GM21576 (cell line): ENCODE measurements around the gene PC.

Experiments used
- ATAC-seq: cut with Tn5 transposase; IDR thresholded peaks from one replicate; pipeline ENCODE4 v1.9.1; 2021; ENCODE audit warnings: mild to moderate bottlenecking, moderate library complexity; ENCODE audit not compliant: unreplicated experiment

PC gene

DNA sequence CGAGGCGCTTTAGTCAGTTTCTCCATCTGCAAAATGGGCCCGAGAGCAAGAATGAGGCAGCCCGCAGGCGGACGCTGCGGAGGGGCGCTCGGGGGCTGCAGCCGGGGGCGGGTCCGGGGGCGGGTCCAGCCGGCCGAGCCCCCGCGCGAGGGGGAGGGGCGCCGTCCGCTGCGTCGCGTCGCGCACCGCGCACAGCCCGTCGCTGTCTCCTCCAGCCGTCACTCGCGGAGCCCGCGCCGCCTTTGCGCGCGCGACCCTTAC, 282 bp downstream of the PC start:
- no peak for ATAC-seq

DNA sequence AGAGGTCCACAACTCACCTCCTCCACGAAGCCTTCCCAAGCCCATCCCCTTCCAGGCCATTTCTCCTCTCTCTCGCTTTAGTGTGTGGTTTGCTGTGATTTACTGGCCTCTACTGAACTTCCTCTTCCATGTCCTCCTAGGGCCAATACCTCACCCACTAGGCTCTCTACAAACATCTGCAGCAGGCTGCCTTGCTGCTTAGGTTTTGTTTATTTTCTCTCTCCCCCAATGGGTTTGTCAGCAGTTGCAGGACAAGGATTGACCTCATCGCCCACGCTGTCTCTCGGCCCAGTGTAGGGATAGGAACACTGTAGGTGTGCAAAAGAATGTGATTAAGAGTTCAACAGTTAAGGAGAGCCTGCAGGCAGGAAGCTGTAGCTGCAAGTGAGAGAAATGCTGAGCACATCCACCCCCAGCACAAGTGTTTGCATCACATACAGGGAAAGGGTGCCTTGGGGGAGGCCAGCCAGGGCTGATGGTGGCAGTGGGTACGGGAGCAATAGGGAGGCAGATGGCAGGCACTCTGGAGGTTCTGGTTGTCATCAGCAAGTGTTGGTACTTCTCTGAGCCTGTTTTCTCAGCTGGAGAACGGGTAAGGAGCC, 1.4 kb downstream of the PC start:
- no peak for ATAC-seq

DNA sequence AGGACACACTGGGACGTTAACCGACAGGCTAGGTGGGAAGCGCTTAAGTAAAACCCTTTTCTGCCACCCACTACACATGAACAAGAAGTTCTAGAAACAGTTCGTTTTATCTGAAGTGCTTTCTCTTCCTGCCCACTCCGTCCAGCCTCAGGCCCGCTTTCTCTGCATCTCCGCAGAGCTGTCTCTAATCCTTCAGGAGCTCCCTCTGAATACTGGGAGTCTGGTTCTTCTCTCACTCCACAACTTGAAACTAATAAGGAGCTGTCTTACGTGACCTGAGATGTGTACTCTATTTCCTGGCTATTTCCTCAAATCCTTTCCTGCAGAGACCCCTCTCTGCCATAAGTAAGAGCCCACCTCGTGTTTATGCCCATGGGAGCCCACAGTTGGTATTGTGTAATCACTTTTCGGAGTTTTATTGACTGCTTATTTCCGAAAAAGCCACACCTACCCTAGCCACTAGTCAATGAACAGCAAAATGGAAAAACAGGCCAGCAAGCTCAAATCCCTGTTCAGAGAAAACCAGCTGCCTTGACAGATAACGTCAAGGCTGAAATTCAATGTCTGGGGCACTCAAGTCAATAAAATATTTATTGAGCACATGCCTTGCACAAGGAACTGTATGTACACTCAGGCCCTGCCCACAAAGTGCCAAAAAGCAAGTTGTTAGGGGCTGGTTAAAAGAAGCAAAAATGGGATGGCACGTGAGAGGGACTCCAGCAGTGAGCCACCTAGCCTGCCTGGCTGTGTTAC, 4.9 kb downstream of the PC start:
- no peak for ATAC-seq

DNA sequence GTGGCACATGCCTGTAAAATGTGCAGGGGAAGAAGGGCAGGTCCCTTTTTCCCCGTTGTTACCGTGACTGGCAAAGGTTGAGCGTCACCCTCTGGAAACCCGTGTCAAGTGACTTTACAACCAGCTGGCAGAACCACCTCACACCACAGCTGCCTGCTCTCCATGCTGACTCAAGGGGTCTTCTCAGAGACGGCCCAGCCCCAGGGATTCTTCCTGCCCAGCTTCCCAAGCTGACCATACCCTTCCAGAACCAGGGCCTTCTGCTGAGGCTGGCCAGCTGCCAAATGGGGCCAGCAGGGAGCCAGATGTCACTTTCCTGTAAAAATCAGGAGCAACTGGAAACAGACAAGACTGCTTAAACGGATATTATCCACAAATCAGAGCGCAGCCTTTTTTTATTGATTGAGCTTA, 6.3 kb downstream of the PC start:
- ATAC-seq: no peak

DNA sequence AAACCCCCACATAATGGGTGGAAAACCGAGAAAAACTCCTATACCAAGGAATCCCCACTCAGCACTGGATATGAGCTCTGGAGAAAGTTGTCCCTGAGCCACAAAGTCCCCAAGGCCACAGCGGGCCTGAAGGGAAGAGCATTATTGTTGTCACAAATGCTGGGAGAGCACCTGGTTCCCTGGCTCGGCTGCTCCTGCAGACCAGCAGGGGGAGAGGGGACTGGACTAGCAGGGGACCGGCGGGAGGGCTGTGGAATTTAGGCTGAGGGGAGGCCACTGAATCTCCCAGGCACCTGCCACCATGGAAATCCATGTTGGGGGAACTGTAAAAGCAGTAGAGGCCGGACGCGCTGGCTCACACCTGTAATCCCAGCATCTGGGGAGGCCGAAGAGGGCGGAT, 7.0 kb downstream of the PC start:
- no peak for ATAC-seq

DNA sequence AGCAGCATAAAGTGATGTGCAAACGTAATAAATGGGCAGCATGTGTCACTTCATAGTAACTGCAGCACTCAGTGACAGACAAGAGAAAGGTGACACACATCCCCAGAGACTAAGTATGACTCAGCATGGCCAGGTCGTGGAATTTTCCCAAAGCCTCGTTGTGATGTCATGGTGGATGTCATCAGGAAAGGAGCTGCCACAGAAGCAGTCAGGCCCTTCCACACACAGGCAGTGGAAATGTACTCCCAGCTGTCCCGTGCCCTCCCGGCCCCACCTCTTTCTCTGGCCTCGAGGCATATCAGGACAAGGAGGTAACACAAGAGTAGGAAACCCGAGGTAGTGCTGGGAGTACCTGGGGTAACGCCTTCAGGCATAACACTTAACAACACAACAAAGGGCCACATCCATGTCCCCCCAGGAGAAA, 8.1 kb downstream of the PC start:
- ATAC-seq: no peak

DNA sequence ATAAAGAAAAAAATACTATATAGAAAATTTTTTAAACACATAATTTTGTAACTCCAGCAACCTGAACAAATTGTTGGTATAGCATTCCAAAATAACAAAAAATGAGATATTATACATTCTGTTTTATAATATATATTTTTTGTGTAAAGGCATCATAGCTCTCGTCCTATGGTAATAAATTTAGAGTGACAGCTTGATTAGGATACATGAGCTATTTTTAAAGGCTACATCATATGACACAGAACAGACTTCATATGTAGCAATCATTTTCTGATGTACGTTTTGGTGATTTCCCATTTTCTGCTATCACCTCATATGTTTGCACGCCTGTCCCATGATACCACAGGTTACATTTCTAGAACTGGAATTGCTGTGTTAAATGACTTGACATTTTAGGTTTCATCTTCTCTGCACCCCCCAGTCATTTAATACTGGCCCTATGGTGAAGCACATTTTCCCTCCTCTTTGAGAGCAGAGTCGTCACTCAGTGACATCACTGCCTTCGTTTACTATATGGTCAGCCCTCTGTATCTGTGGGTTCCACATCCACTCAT, 19.5 kb downstream of the PC start:
- ATAC-seq: no peak

DNA sequence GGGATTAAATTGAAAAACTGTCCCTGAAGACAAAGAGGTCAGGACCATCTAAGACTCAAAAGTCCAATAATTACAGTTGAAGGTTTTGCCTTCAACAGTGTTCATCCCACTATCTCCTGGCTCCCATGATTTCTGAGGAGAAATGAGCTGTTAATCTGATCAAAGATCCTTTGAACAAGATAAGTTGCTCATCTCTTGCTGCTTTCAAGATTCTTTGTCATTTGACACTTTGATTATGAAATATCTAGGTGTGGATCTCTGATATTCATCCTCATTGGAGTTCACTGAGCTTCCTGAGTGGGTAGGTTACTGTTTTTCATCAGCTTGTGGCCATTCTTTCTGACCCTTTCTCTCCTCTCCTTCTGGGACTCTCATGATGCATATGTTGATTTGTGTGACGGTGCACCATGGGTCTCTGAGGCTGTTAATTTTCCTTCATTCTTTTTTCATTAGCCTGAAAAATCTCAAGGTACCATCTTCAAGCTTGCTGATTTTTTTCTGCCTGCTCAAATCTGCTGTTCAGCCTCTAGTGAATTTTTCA, 20.9 kb downstream of the PC start:
- ATAC-seq: no peak

DNA sequence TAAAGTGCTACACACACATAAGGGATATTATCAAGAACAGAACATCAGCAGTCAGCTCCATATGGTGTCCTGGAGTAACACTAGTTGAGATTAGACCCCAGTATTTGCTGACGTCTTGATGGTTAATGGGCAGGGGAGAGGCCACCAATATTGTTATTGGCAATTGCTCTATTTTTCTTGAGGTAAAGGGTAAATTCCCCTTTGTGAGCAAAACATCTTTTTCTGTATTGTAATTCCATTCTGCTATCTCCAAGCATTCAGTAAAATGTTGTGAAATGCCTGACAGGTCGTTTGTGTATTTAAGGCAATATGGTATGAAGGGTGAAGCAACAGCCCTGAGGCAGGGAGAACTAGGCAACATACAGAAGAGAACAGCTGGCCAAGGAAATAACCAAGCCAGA, 21.9 kb downstream of the PC start:
- no peak for ATAC-seq

DNA sequence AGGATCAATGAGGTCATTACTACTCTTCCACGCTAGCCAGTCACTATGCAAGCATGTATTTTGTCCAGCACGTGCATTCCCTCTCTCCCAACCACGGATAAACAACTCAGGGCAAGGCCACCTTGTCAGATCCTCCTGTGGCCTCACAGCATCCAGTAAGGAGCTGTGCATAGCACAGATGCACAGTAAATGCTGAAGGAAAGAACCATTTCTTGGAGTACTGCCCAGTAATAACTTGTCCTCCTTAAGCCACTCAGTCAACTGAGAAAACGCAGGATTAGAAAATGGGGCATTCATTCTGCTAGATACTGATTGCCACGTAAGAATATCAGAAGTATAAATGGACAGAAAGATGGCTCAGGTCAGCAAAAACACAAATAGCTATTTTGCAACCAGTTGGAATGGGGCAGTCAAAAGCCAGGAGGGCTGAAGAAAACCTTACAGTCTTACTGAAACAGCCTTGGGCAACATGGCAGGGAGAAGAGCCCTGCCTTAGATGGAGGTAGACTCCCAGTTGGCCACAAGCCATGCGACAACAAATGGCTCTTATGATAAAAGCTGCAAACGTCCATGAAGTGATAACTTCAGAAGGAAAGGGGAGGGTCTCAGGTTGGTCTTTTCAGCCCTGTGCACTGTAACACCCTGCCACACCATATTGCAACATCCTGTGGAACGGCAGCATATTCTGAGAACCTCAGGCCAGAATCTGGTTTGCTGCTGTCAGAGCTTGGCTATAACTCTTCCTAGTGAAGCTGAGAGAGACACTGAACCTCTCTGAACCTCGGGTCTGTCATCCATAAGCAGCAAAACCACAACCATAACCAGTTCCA, 23.0 kb downstream of the PC start:
- no peak for ATAC-seq

DNA sequence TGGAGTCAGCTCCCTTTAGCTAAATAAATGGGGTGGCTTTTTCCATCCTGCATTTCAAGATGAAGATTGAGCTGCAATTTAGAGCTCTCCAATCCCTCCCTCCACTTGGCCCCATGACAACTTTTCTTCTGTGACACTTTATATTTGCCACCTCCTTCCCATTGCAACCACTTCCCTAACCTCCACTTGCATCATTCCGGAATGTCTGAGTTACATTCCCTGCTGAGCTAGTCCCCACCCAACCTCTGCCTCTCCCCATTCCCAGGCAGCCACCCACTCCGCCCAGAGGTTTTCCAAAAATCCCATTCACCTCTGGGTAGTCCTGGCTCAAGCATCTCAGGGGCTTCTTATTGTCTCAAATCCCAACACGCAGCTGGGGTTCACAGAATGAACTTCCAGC, 24.7 kb downstream of the PC start:
- ATAC-seq: no peak

DNA sequence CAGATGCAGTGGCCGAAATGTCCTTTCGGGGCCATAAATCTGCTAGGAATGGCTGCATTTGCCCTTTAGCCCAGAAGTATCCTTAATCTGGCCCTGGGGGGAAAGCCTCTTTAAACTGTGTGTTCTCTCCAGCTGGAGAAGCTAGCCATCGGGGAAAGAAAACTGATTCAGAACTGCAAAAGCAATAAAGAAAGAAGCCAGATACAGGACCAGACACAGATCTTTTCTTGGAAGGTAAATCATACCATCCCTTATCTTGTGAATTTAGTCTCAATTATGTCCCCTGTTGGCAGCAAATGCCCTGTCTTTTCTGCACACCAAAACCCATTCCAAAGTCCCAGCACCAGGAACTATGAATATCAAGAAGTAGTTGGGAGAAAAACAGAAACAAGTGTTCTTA, 25.6 kb downstream of the PC start:
- ATAC-seq: no peak

DNA sequence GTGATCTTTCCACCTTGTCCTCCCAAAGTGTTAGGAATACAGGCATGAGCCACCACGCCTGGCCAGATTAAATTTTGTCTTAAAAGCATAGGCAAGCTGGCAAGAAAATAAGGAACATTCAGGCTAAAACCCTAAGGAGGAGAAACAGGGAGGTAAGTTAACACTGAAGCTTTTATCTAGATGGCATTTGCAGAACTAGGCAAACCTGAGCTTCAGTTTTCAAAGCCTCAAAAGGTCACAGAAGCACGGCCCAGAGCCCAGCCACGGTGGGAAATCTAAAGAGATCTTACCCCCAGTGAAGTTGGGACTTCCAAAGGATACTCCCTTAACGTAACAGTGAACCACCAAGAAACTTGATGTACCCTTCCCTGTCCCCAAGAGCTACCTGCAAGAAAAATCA, 28.4 kb downstream of the PC start:
- no peak for ATAC-seq

DNA sequence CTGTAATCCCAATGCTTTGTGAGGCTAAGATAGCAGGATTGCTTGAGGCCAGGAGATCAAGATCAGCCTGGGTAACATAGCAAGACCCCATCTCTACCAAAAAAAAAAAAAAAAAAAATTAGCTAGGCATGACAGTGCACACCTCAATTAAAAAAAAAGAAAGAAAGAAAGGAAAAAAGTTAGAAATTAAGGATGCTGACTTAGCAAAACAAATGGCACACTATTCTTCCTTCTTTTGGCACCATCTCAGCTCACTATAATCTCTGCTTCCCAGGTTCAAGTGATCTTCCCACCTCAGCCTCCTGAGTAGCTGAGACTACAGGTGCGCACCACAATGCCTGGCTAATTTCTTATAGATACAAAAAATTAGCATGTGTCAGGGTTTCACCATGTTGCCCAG, 33.9 kb downstream of the PC start:
- no peak for ATAC-seq

DNA sequence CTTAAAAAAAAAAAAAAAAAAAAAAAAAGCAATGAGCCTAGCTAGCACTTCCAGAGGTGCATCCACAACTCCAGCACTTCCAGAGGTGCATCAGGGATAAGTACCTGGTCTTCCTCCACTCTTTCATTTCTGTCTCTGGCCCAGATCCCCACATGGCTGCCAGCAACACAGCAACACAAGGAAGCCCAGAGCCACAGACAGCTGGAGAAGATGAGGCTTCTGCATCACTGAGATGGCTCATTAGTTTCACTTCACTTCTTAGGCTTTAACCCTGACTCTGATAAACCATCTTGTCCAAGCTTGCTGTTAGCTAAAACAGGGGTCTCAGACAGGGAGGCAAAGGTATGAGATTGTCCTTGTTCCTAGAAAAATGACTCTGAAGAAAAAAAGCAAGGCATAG, 35.6 kb downstream of the PC start:
- ATAC-seq: no peak

DNA sequence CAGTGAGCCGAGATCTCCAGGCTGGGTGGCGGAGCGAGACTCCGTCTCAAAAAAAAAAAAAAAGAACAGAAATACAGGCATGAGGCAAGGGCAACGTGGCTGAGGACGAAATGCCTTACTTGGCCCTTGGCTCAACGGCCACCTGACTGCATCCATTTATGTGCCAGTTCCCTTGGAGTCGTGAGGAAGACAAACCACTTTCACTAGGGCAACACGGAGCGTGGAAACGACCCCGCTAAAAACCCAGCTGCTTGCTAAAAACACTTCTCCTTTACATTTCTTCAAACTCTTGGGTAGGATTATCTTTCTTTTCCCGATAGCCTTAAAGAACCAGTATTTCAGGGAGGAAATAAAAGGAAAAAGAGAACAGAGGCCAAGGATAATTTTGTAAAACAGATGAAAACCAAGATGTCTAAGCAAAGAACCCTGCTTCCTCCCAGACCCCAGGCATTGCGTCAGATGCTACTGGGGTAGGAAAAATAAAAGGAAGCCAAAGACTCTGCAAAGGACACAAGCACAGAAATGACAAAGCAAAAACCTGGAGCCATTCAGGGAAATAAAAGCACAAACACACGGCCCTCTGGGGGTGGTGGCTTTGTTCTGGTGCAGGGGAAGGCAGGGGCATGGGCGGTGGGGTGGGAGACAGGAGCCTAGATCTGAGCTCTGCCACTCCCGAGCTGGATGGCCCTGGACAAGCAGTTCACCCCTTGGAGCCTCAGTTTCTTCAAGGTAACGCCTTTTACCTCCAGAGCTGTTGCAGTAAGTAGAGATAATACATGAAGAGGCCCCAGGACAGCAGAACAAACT, 37.0 kb downstream of the PC start:
- no peak for ATAC-seq

DNA sequence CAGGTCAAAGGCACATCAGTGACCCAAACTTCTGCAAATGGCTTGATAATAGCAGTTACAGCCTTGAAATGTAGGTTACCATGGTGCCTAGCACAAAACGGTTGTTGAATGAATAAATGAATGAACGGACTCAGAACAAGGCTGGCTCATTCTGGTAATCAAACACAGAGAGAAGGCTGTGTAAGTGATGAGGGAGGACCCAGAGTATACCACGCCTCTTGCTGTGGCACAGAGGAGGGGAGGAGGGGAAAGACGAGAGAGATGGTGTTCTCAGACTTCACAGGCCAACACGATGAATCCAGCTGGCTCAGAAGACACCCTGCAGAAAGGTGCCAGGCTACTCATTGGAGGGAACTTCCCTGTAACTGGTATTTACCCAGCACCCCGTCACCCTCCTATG, 38.3 kb downstream of the PC start:
- no peak for ATAC-seq

DNA sequence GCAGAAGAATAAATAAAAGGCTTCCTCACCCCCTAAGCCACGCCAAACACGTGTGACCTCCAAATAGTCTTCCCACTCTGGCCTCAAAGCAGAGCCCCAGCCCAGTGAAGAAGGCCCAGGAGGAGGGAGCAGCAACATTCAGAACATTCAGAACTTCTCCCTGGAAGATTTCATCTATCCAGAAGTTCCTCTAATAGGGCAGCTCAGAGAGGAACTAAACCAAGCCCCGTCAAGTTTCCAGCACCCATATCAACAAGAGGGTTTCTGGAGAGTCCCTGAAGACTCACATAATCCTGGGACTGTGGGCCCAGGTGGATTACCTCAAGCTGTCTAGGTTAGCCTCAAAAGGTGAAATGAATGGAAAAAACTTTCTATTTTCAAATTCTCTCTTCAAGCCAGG, 39.4 kb downstream of the PC start:
- no peak for ATAC-seq

DNA sequence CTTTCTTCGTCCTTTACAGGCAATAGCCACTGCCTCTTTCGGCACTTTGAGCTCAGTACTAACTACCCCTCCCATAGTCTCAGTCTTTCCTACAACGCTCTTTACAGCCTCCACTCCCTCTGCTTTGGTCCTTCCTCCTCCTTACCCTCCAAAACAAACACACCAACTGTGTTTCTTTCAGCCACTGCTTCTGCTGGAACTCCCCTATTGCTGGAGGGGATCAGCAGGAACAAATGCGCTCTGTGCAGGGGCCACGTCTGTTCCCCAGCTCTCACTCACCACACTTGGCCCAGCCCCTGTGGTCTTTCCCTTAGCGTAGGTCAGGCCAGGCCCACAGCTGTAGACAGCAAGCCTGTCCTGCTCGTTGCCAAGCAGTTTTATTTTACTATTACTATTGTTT, 42.3 kb downstream of the PC start:
- ATAC-seq: no peak

DNA sequence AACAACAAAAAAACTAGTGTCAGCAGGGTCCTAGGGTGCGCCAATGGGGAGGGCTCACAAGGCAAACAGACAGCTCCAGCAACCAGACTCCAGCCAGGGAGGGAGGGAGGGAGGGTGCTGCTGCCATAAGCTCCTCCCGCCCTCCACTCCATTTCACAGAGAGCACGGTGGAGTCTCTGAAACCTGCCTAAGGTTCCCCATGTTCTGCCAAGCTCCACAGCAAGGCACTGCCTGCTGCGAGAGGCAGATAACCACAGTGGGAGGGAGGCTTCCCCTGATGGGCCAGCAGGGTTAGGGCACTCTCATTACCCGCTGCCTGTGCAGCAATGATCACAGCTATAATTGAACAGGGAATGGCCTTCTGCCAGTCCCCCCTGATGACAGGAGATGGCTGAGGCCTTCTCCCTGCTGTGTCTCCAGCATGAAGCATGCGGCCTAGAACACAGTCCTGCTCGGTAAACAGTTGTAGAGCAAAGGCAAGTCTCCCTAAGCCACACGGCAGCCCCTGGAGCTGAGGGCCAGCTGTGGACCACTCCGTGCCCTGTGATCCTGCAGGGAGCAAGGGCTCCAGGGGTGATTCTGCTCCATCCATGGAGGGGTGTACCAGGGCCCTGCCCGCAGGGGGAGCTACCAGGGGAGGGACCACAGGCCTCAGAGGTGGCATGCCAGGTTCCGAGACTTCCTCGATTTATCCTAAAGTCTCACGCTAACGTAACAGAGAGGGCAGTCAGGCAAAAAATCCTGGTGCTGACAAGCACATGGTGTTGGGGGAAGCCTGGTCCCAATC, 42.9 kb downstream of the PC start:
- ATAC-seq: no peak
